H1 (cell line): ENCODE results near the gene DCUN1D2.

ENCODE experiments used
- CBX5 ChIP-seq: fragments of 300-800, 300-1000 bp; sonication (generic); IDR thresholded peaks from 2 replicates; pipeline ENCODE4 v1.7.1; 2016; ENCODE audit warnings: antibody characterized with exemption, low read length, low read depth
- CHD2 ChIP-seq: IDR thresholded peaks from 2 replicates; pipeline ENCODE4 v1.6.1; 2012; ENCODE audit warnings: low read length, improper control_type of control experiment
- CTCF ChIP-seq, 3 experiments: IDR thresholded peaks; 1 replicate in 2 of 3; 2 replicates in 1 of 3; pipeline versions ENCODE4 v1.5.1 to v1.6.1; 2011; ENCODE audit warnings: low read length in 3 of 3, mild to moderate bottlenecking in 3 of 3, inconsistent platforms in 2 of 3, low read depth in 1 of 3, moderate library complexity in 1 of 3; ENCODE audit not compliant: insufficient read depth in 1 of 3; ENCODE audit errors: control extremely low read depth in 1 of 3
- FOSL1 ChIP-seq: IDR thresholded peaks from 2 replicates; pipeline ENCODE4 v1.6.1; 2011; ENCODE audit warnings: mild to moderate bottlenecking, low read depth, low read length, moderate library complexity; ENCODE audit not compliant: insufficient read depth
- HDAC2 ChIP-seq, 2 experiments: fragments of 300-600 bp in 1 of 2; sonication (generic) in 1 of 2; IDR thresholded peaks; 2 replicates each; pipeline ENCODE4 v1.6.1; 2011 to 2012; ENCODE audit warnings: low read depth in 2 of 2, low read length in 2 of 2, mild to moderate bottlenecking in 2 of 2, moderate library complexity in 2 of 2, borderline replicate concordance in 1 of 2, inconsistent platforms in 1 of 2
- MAX ChIP-seq: IDR thresholded peaks from 2 replicates; pipeline ENCODE4 v1.6.1; 2012; ENCODE audit warnings: inconsistent platforms
- RFX5 ChIP-seq: IDR thresholded peaks from 2 replicates; pipeline ENCODE4 v1.6.1; 2011; ENCODE audit warnings: low read depth, low read length, improper control_type of control experiment, borderline replicate concordance
- RXRA ChIP-seq: IDR thresholded peaks from 2 replicates; pipeline ENCODE4 v1.6.1; 2011; ENCODE audit warnings: low read depth, mild to moderate bottlenecking, low read length, moderate library complexity; ENCODE audit not compliant: insufficient read depth
- SIN3A ChIP-seq, 2 experiments: IDR thresholded peaks in 1 of 2; conservative IDR thresholded peaks in 1 of 2; 2 replicates each; pipeline ENCODE4 v1.6.1; 2011 to 2012; ENCODE audit warnings: low read length in 2 of 2, improper control_type of control experiment in 1 of 2, low read depth in 1 of 2, mild to moderate bottlenecking in 1 of 2
- SUZ12 ChIP-seq: fragments of 200-600 bp; sonication (generic); IDR thresholded peaks from 2 replicates; pipeline ENCODE4 v1.6.1; 2012; ENCODE audit warnings: mild to moderate bottlenecking, inconsistent platforms, low read length, moderate library complexity, mixed read lengths
- TAF7 ChIP-seq: optimal IDR thresholded peaks from 2 replicates; pipeline ENCODE3; 2011; ENCODE audit warnings: low read depth, mild to moderate bottlenecking, inconsistent platforms, low read length, moderate library complexity, borderline replicate concordance
- TBP ChIP-seq: IDR thresholded peaks from 2 replicates; pipeline ENCODE4 v1.6.1; 2011; ENCODE audit warnings: low read depth, low read length, improper control_type of control experiment

DNA sequence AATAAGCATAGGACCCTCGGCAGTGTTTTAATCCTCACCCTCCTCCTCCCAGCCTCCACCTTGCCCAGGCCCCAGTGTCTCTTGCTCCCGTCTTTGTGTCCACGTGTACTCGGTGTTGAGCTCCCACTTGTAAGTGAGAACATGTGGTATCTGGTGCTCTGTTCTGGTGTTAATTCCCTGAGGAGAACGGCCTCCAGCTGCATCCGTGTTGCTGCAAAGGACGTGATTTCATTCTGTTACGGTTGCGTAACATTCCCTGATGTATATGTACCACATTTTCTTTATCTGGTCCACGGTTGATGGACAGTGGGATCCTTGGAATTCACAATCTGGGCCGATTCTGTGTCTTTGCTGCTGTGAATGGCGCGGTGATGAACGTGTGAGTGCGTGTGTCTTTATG lies 49.3 kb upstream of the DCUN1D2 start:
- TF ChIP-seq FOSL1, result no peak
- no peak for TF ChIP-seq CTCF (IDR thresholded peaks at IDR 0.05; ENCODE audit: control extremely low read depth in 1 of 3, insufficient read depth in 1 of 3, low read depth in 1 of 3, low read length in 3 of 3)
- TF ChIP-seq SUZ12, result no peak
- no peak for TF ChIP-seq TBP
- no peak for TF ChIP-seq CHD2
- no peak for TF ChIP-seq RFX5
- no peak for TF ChIP-seq CBX5
- TF ChIP-seq TAF7, result no peak
- TF ChIP-seq RXRA, result no peak
- TF ChIP-seq MAX, result no peak
- TF ChIP-seq SIN3A (conservative IDR thresholded peaks at IDR 0.05 in 1 of 2, IDR thresholded peaks at IDR 0.05 in 1 of 2; ENCODE audit: low read depth in 1 of 2, low read length in 2 of 2), result no peak
- TF ChIP-seq HDAC2 (IDR thresholded peaks at IDR 0.05; ENCODE audit: borderline replicate concordance in 1 of 2, low read depth in 2 of 2, low read length in 2 of 2), result no peak
